HG02852 (cell line): ENCODE results near the gene ALDH1A1.

Experiments
- ATAC-seq: cut with Tn5 transposase; IDR thresholded peaks from one replicate; pipeline ENCODE4 v1.9.1; 2021; ENCODE audit warnings: mild to moderate bottlenecking, moderate library complexity; ENCODE audit not compliant: unreplicated experiment

Gene ALDH1A1

DNA sequence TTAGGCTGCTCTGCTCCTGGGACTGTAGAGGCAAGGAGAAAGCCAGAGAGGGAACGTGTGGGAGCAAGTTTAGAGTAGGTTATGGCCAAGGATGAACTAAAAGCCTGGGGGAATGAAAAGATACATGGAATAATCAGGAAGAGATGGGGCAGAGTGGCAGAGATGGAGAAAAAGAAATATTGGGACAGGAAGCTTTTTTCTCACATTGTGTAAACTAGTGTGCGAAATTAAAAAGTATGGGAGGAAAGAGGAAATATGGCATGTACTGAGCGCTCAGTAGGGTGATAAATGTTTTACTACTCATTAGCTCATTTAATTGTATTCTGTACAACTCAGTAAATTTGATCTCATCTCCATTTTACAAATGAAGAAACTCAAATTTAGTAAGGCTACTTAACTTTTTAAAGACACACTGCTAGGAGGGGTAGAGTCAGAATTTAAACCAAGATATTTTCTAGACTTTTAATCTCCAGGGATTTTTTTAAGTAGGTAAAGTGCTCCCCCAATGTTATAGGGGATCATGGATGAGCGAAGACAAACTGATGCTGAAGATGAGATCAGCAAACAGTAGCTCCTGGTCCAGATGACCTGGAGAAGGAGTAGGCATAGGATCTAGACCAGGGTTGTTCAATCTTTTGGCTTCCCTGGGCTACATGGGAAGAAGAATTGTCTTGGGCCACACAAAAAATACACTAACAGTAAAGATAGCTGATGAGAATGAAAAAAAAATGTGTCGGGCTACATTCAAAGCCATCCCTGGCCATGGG, 30.8 kb downstream of the ALDH1A1 start:
- no peak for ATAC-seq

DNA sequence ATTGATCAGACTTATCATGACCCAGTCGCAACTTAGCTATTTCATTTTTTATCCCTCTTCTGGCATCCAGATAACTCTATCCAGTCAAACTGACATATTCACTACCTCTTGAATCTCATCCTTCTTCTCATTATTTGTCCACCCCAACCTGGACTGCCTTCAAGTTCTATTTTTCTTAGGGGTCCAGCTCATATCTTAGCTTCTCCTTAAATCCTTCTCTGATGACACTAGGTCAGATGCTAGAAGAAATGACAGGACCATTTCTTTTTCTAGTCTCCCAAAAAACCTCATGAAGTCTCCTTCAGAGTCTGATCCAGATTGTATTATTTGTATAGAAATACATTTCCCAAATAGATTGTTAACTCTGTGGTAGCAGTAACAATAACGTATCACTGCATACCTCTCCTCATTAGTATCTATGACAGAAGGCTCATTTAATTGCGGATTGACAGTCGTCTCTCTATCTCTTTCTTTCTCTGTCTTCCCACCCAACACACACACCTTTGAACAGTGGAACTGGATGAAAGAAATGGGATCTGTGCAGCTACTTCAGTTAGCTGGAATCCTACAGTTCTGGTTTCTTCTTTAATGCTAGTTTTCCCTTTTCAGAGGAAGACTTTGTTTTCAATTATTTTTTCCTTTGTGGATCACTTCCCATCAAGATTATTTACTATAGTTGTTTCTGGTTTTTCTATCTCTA, 33.5 kb downstream of the ALDH1A1 start:
- no peak for ATAC-seq

DNA sequence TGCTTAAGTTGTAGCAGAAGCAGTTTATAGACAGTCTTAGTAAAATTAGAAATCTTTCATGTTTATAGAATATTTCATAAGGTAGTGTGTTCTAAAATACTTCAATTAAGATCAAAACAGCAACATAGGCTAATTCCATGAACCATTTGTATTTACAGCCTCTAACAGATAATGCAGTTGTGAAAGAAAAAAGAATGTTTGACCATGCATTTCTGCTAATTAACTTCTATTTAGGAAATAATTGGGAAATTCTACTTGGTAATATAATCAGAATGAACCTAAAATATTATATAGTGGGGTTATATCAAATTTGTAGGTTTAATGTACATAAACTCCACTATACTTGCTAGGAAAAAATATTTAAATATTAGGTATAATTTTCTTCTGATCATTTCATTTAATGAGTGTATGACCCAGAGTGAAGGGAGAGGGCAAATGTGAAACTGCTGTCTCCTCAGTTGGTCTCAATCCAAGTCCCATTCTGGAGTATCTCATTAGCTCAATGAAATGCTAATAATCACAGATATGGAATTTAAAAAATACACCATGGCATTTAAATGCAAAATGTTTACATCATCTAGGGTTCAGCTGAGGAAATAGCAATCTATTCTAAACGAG, 34.9 kb downstream of the ALDH1A1 start:
- ATAC-seq = no peak

DNA sequence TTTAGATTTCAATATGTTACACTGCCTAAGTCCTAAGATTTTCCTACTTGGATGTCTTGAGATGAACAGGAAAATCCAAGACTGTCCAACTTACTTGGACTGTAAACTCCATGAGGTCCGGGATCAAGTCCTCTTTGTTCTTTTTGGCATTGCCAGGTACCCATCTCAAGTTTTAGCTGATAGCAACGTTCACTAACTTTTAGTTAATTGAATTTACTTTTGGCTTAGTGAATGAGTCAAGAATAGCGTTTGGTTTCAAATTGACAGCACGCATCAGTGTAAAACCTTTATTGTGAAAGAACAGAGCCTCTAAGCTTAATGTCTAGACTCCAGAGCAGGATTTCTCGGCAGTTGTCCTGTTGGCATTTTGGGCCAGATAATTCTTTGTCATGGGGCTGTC, 37.2 kb downstream of the ALDH1A1 start:
- no peak for ATAC-seq

DNA sequence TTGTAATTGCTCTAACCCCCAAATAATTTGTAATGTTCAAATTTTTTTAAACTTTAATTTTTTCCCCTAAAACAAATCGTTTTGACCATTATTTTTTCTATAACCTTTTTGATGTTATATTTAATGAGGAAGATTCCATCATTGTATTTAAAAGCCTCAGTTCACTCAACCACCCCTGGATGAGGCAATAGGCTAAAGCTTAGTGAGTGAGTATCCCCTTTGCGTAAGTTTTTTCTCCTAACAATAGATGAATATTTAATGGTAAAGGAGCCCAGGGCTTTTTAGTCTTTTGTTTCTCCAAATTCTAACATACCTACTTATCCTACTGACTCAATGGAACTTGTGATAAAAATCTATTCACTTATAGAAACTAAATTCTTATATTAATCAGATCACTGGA, 38.1 kb downstream of the ALDH1A1 start:
- no peak for ATAC-seq

DNA sequence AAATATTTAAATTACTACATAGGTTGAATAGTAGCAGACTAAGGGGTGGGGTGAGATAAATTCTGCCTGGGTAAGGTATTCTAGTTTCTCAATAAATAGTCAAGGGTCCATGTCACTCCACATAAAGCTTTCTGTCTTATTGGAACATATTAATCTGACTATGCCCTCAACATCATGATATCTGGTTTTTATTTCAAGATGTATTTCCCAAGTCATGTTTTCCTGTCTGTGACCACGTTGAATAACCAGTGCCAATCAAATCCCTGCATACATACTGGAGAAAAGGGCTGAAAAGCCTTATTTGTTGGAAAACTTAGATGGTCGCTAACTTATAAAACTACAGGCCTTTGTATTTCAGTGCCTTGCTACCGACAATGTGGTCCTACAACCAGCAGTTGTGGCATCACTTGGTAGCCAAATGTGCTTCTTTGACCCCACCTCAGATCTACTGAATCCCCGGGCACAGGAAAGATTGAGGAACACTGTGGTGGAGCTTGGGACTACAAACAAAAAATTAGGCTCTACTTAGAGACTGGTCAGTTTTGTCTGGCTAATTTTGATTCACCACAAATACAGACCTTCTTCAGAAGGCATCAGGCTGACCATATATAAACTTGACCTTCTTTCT, 39.4 kb downstream of the ALDH1A1 start:
- ATAC-seq = no peak

DNA sequence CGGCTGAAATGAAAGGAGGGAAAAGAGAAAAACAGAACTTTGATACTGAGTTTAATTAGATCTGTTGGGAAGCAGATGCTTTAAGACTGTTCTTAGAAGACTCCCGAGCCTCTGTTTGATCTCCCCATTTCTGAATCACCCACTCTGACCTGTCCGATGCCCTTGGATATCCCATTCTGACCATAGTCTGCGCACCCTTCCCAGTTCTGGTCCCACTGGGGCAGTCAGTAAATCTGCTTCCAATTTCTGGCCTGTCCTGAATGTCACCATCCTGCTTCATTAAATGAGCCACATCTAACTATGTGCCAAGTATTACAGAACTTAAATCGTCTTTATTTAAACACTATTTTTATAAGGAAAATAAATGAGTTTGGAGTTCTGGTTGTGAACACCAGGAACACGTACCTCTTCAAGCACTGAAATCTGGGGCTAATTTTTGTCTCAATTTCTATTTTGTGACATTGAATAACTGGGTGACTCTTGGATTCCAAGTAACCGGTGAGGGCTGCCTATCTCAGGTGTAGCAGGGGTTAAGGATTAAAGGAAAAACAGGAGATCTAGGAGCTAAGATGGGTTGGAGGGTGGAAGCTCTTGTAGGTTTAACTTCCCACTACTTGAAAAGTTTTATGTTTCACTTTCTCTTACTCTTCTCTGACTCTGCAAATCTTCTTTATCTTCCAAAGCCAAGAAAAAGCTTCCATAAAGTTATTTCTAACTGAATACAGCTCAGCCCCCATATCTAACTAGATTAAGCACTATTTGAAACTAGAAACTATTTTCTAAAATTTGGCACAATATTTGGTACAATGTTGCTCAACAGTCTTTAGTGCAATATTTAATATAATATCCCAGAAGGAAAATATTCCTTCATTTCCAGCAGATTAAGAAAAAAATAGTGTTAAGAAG, 40.1 kb downstream of the ALDH1A1 start:
- no peak for ATAC-seq

DNA sequence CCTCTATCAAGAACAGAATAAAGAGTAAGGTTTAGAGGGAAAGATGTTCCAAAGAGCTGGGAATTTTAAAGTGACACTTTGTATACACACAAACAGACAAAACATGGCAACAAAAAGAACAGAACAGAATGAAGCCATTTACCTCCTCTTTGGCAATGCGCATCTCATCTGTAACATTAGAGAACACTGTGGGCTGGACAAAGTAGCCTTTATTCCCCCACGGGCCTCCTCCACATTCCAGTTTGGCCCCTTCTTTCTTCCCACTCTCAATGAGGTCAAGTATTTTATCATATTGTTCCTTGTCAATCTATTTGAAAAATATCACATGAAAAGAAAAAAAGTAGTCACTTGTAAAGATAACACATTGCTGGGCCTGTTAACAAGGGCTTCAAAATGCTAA, 41.0 kb downstream of the ALDH1A1 start:
- ATAC-seq = no peak

DNA sequence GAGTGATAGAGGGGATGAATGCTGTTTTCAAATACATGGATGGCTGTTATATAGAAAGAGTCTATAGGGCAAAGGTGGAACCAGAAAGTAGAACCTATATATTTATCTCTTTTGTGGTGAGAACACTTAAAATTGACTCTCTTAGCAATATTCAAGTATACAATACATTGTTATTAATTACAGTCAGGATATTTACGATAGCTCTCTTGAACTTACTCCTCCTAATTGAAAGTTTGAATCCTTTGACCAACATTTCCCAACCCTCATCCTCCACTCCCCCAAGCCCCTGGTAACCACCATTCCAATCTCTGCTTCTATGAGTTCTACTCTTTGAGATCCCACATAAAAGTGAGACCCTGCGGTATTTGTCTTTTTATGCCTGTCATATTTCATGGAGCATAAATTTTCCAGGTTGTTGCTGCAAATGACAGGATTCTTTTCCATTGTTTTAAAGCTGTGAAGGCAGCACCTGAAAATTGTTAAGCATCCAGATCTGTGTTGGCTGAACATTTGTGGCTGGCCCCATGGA, 41.5 kb downstream of the ALDH1A1 start:
- no peak for ATAC-seq

DNA sequence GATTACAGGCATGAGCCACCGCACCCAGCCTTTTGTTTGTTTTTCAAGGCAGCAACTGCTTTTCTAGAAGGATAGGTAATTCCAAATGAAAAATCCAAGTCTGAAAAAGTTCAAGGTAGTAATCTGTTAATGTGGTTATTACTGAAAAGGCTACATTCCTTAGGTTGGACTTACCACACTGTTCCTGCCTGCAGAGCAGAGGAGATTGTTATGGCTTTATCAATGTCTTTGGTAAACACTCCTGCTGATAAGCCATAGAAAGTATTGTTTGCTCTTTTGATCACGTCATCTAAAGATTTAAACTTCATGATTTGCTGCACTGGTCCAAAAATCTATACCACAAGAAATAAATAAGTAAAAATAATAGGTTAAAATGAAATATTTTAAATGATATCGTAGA, 43.4 kb downstream of the ALDH1A1 start:
- ATAC-seq = no peak

DNA sequence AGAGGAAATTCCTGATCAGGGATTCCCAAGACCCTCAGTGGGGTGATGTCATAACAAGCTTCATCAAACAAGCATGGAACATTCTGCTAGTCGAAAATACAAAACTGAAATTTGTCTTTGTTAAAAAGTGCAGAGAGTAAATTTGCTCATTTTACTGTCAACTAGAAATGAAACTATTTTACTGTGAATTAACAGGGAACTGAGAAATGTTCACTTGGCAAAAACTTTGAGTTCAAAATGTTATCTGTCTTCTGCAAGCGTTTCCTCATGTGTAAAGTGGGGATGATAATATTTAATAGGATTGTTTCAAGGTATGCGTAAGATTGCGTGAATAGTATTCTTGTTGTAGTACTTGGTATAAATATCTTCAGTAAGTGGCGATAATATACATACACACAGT, 45.4 kb downstream of the ALDH1A1 start:
- no peak for ATAC-seq

DNA sequence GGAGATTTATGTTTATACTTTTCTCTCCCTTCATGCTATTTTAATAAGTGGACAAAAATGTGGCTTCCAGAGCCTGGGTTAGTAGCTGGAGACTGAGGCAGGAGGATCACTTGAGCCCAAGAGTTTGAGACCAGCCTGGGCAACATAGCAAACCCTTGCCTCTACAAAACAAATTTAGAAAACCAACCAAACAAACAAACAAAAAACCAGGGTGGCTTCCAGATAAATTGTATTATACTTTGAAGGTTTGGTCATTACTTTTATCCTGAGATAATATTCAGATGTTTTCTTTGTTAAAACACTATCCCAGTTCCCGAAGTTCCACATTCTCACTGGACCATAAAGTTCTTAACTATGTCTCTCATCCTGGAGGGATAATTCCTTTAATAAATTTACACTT, 46.0 kb downstream of the ALDH1A1 start:
- no peak for ATAC-seq

DNA sequence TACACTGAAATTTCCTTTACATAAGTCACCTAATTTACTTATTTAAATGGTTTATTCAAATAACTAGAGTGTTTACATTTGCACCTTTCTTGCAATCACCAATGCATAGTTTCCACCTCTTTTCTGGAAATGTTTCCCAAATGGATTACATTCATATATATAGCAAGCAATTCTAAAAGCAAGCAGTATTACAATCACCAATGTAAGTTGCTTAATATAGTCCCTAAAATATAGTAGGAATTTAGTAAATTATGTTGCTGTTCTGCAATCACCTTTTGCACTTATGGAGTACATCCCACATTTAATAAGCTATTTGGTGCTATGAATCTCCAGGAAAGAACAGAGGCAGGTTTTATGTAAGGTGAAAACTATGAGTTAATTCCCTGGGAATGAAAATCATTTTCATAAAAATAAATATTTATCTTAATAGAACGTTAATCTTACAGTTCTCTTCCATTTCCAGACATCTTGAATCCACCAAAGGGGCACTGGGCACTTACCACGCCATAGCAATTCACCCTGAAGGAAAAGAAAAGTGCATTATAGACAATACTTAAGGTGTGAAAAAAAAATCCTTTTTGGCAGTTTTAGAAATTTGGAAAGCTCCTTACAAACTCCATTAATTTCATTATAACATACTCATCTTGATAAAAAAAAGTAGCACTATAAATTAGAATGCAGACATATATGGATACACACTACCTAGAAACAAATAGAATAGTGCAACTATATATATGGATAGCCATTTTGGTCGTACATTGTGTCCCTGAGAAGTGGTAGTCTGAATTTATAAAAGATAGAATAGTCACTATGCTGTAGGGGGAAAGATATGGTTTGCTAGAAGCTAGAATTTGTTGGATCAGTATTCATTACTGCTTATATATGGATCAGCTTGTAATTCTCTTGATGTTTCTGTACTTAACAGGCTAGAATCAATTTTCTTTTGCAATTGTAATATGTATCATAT, 47.1 kb downstream of the ALDH1A1 start:
- ATAC-seq = no peak

DNA sequence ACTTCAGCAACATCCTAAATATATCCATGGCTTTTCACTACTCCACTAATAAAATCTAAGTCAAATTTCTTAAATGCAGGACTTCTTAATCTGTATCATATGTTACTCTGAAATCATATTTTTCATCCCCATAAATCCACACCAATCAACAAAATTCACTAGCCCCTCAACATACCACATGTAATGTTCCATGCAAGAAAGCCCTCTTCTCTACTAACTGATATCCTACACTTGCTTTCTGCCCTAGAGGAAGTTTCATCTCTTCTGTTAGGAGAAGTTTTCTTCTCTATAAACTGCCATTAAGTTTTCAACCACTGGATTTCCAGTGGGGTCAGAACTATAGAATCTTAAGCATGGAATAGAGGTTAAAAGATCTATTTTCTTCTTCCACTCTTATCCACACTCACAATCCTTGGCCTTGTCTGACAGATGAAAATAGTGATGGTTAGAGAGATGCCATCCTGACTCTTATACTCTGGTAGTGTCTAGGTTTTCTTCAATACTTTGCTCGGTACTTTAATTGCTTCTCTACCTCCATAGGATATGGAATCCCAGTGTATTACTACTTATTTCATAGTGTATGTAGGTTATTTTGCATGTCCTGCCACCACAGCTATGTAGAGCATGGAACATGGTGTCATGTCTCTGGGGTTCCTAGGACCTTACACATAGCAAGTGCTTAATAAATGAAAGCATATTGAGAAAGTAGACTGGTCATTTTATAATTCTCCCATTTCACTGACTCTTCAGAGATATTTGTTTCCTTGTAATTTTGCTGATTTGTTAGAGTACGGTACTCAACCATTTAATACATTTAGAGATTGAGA, 48.4 kb downstream of the ALDH1A1 start:
- ATAC-seq = no peak

DNA sequence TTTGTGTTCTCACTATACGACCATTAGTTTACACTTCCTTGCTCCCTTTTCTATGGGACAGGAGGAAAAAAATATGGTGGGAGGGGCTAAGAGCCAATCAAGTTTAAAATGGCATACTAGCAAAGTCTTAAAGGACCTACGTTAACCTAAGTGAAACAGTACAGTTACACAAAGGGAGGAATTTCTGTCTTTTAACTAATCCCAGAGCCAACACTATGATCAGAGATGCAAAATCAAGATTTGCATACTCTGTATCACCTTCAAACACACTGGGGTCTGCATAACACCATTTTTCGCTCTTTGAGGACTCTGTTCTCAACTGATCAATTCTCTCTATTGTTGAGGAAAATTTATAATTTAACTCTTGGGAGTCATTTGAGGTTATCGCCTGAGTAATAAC, 49.8 kb downstream of the ALDH1A1 start:
- ATAC-seq = no peak

DNA sequence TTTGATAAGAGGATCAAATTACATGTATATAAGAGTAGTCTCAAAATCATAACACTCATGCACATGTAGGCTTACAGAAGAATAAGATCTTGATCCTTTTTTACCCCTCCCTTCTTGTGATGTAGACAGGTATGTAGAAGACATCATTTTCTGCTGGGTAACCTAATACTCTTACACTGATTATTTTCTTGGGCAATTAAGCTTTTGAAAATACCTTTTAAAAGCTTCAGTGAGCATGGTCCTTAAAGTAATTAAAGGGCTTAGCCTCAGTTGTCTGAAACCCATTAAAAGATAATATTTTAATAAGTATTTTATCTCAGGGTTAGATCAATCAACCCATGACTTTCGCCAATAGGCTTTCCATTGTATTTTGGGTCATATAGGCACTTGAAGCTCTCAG, 50.6 kb downstream of the ALDH1A1 start:
- no peak for ATAC-seq

DNA sequence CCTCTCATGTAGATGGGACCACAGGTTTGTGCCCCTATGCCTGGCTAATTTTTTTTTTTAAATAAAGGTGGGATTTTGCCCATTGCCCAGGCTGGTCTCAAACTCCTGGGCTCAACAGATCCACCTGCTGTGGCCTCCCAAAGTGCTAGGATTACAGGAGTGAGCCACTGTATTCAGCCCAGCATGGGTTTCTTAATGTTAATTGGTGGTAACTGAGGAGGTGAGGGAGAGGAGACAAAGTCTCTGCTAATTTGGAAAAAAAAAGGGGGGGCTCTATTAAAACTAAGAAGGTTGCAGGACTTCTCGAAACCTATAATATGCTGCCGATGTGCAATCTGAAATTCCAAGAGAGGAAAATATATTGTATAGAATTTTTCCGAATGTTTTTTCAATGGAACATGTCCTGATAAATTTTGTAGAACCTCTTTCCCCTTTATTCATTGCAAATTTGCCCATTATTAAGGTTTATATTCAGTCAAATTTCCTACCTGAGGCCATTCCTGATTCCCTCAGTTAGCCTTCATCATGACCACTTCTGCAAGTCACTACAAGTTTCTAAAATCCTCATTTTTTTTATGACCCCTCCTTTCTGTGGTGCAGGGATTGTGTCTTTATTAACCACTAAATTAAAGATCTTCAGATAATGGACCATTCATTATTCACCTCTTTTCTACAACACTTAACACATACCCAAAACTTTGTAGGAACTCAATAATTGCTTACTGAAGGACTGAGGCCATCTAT, 52.9 kb downstream of the ALDH1A1 start:
- ATAC-seq = no peak
